ENCODE data around the gene LEKR1. TPM values are rescaled to one million over a fixed set of nuclear protein-coding genes. Genes with fewer than 3 reads are reported as not detected.

The LEKR1 gene
- total and polyA plus RNA-seq, 9 of the 15 experiments (the other 6 are each of a cell fraction or from before 2014, with no cell fraction given), result 0.76 to 1.8 (median 1.2) TPM

GRCh38 chr3:156812521-156813335 lies 13.4 kb upstream of the LEKR1 start (continued):
- no peak for TF ChIP-seq ZNF785 (CRISPR knock-in tag; IDR thresholded peaks at IDR 0.05)
- peak; percentile 89 for TF ChIP-seq SOX6 (IDR thresholded peaks at IDR 0.05)
- peak; percentile 66 for TF ChIP-seq CTBP1 (IDR thresholded peaks at IDR 0.05; ENCODE audit: borderline replicate concordance)
- peak; percentile 49; the same call in 1 of the 2 replicates for TF ChIP-seq PYGO2 (tag; IDR thresholded peaks at IDR 0.05)
- no peak for TF ChIP-seq ZNF217 (CRISPR knock-in tag; IDR thresholded peaks at IDR 0.05)
- TF ChIP-seq, protein P1, sequence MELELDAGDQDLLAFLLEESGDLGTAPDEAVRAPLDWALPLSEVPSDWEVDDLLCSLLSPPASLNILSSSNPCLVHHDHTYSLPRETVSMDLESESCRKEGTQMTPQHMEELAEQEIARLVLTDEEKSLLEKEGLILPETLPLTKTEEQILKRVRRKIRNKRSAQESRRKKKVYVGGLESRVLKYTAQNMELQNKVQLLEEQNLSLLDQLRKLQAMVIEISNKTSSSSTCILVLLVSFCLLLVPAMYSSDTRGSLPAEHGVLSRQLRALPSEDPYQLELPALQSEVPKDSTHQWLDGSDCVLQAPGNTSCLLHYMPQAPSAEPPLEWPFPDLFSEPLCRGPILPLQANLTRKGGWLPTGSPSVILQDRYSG (tag; conservative IDR thresholded peaks at IDR 0.05; ENCODE audit: low read depth), result no peak; the same call in 1 of the 2 replicates
- TF ChIP-seq, protein P2, sequence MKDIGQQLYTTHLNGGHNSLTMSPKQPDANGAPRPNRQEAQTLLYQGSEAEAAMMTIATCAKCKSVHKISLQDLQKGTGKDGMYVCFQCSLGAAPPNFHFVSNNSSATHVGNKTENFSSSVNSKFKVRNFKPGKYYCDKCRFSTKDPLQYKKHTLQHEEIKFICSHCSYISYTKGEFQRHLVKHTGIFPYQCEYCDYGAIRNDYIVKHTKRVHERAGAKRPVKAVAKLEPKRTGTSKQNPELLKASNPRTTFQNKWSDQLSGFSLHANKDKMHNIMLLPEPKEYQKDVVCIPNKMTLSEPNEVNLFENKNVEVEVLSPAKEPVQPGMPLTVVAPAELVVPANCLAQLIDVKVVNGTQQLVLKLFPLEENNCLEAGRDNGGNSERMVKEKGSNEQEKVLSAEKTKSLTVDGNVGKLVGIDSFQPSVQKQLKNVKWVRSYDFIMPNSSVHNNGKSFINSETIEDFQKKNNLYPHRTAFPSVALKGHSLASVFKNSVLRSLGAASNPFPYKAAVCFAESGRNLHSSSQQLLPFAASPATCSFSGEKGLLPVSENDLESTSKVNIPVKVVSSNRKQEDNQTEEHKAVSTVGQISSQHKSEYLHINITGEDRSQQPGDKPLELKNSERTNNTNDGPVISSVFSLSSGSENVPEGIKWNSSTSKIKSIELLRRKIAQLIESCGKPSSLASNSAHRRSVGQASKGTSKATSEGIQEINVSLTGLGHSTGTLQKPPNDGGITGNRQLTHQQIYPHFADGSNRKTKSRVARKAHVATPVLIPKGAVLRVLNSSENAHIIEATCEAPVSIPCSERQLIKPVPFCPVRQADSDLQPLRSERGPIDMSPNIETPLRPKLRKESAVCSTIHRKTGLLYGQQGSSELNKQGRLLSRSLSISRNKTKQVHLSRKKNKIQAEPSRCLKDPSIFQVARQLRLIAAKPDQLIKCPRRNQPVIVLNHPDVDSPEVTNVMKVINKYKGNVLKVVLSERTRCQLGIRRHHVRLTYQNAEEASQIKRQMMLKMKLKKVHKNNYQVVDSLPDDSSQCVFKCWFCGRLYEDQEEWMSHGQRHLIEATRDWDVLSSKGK (CRISPR knock-in tag; IDR thresholded peaks at IDR 0.05), result no peak
- no peak for TF ChIP-seq HMG20A (CRISPR knock-in tag; conservative IDR thresholded peaks at IDR 0.05)
- TF ChIP-seq CBX2 (IDR thresholded peaks at IDR 0.05; ENCODE audit: insufficient read depth, low read length, poor library complexity, severe bottlenecking), result no peak
- TF ChIP-seq MCM2 (IDR thresholded peaks at IDR 0.05; ENCODE audit: low read depth), result no peak
- 0 out of 2 replicates have a peak, but pooled peaks have one; percentile 40 for TF ChIP-seq ZNF644 (tag; IDR thresholded peaks at IDR 0.05; ENCODE audit: low read depth)
- TF ChIP-seq MEF2A (IDR thresholded peaks at IDR 0.05; ENCODE audit: control insufficient read depth, low read depth, low read length), result no peak
- TF ChIP-seq HES1 (IDR thresholded peaks at IDR 0.05; ENCODE audit: low read depth), result no peak
- 0 out of 2 replicates have a peak, but pooled peaks have one; percentile 22 for TF ChIP-seq TAL1 (IDR thresholded peaks at IDR 0.05)

Measured in K562 (cell line).